Kidney epithelial cell (primary cell): ENCODE measurements around the gene NFIL3. TPM values are rescaled to one million over a fixed set of nuclear protein-coding genes. Genes with fewer than 3 reads are reported as not detected.

Experiments used
- DNase-seq: peaks from one replicate; pipeline ENCODE4 v3.0.0-alpha.2; 2010; ENCODE audit warnings: low read depth
- H3K27me3 ChIP-seq: 2 replicates; pipeline ENCODE4 v1.6.0; 2011; ENCODE audit warnings: low read length; ENCODE audit not compliant: control insufficient read depth, insufficient read depth
- H3K36me3 ChIP-seq: 2 replicates; pipeline ENCODE4 v1.5.1; 2011; ENCODE audit warnings: low read length; ENCODE audit not compliant: control insufficient read depth, insufficient read depth
- H3K4me3 ChIP-seq: 2 replicates; pipeline ENCODE4 v1.5.1; 2011; ENCODE audit warnings: low read depth, mild to moderate bottlenecking, control low read depth, low read length
- CTCF ChIP-seq: IDR thresholded peaks from 2 replicates; pipeline ENCODE4 v1.5.1; 2011; ENCODE audit warnings: mild to moderate bottlenecking, moderate library complexity, low read length, control low read depth, inconsistent platforms; ENCODE audit not compliant: insufficient read depth, poor library complexity, severe bottlenecking
- total RNA-seq: library from RNA; depleted of rRNA; stranded (reverse); fragments of >200 nt; gene quantifications from 2 replicates; pipeline ENCODE4 v1.2.3, GENCODE V29; 2015

The NFIL3 gene
- total RNA-seq, 1 donor from 2014 or later: 31.1 TPM

DNA sequence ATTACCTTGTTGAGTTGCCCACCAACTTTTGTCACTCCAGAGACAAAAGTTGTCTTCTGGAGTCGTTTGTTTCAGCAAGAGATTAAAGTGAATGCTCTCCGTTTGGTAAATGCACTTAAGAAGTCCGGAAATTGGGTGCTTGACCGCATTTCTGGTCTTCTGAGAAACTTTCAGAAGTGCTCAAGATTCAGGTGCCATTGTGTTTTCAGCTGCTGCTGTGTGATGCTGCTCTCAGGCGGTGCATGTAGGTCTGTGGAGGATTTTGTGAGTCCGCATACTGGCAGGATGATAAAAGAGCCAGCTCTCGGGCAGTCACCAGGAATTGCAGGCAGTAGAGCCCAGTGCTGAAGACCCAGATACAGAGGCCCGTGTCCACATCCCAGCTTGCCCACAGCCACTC, 5.9 kb upstream of the NFIL3 start:
- no peaks in the 10 kb centered on the region for H3K27me3 ChIP-seq
- no peak for TF ChIP-seq CTCF
- no peak overlapping the region for H3K4me3 ChIP-seq
- no peak for DNase-seq
- no peaks in the 10 kb centered on the region for H3K36me3 ChIP-seq

- TF ChIP-seq CTCF: no peak
- Histone ChIP-seq H3K36me3 (no peaks in the 10 kb centered on the region), H3K4me3 (no peak overlapping the region), H3K27me3 (no peaks in the 10 kb centered on the region)
- no peak for DNase-seq
Measured at GRCh38 chr9:91428927-91429351, 5.3 kb upstream of the NFIL3 start.

DNA sequence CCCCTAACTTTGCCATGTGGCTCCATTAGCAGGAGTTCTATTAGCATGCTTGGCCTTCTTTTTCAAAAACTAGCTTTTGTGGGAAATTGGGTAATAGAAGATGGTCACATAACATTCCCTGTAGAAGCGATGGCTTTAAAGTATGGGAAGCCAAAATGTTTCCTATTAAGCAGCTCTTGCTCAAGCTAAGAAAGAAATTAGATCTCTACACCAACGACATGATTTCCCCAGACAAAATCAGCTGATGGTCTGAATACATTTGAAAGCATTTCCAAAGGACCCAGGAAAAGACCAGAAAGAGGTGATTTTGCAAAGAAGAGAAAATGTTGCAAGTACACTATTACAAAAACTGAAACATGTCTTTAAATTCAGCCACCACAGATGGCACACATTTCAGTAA, 4.8 kb upstream of the NFIL3 start:
- Histone ChIP-seq H3K27me3 (no peaks in the 10 kb centered on the region), H3K36me3 (no peaks in the 10 kb centered on the region), H3K4me3 (no peak overlapping the region)
- DNase-seq: no peak
- no peak for TF ChIP-seq CTCF

- TF ChIP-seq CTCF: no peak
- Histone ChIP-seq H3K36me3 (no peaks in the 10 kb centered on the region), H3K4me3 (no peak overlapping the region), H3K27me3 (no peaks in the 10 kb centered on the region)
- DNase-seq: no peak
Measured at GRCh38 chr9:91427873-91428272, 4.2 kb upstream of the NFIL3 start.

DNA sequence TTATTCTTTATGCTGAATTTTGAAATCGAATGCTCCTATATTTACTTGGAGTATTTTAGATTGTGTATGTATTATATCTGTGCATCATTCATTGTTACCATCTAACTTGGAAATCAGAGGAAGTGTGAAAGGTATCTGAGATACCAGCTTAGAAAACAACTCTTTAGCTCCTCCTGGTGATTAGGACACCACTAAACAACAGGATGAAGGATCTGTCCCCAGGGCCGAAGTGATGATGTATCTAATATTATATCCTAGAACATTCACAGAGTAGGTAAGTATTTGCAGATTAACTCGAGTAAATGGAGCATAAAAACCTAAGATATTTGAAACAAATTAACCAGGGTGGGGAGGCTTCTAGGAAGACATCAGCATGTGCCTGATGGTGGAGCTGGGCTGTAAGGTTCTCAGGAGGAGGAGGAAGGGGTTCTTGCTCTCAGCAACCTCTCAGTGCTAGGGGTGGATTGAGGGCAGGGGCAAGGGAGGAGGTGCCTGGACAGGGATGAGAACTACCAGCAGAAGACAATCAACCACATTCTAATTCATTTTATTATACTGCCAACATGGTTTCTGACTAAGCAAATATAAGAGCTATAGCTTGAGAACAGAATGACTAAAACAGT, 2.6 kb upstream of the NFIL3 start:
- TF ChIP-seq CTCF: peak; percentile 51
- no peaks in the 10 kb centered on the region for H3K36me3 ChIP-seq
- no peaks in the 10 kb centered on the region for H3K27me3 ChIP-seq
- no peak for DNase-seq
- H3K4me3 ChIP-seq: no peak overlapping the region

- H3K4me3 ChIP-seq: no peak overlapping the region
- H3K27me3 ChIP-seq: no peaks in the 10 kb centered on the region
- TF ChIP-seq CTCF: no peak
- no peaks in the 10 kb centered on the region for H3K36me3 ChIP-seq
- DNase-seq: no peak
Measured at GRCh38 chr9:91425271-91425670, 1.6 kb upstream of the NFIL3 start.
